Inferior parietal cortex (tissue), 1 donor: ENCODE data around the gene RNF152.
"Not testable (repeated sequence)": the region's sequence is repeated elsewhere in the genome, so short reads cannot be mapped to it uniquely, and the experiment has no call there.

Experiments used
- DNase-seq: peaks from one replicate; pipeline ENCODE4 v3.0.0-alpha.2; 2016; ENCODE audit errors: extremely low spot score

Gene RNF152

DNA sequence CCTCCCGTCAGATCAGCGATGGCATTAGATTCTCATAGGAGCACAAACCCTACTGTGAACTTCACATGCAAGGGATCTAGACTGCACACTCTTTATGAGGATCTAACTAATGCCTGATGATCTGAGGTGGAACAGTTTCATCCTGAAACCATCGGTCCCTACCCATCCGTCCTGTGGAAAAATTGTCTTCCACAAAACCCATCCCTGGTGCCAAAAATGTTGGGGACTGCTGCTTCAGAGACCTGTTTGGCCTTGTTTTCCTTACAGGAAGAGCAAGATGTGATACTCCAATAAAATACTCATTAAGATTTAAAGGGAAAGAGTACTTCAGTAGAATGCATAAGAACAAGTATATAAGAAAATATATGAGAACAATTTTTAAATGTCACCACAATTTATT is 71.1 kb downstream of the RNF152 start:
- DNase-seq: no peak

DNA sequence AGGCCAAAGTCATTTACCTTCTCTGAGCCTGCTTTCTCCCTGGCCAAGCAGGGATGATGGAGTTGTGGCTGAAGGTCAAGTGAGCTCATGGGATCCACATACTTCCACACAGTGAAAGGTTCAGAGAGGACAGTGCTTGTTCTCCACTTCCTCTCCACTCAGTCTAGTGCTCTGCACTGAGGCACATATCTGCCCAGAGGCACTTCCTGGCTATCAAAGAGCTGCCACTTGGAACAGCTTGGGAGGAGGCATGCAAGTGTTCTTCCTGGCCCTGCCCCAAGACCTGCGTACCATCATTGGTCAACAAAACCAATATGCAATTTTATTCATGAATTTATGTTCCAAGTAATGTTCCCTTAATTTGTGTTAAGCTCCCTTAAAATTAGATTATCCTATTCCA is 71.9 kb downstream of the RNF152 start:
- no peak for DNase-seq

DNA sequence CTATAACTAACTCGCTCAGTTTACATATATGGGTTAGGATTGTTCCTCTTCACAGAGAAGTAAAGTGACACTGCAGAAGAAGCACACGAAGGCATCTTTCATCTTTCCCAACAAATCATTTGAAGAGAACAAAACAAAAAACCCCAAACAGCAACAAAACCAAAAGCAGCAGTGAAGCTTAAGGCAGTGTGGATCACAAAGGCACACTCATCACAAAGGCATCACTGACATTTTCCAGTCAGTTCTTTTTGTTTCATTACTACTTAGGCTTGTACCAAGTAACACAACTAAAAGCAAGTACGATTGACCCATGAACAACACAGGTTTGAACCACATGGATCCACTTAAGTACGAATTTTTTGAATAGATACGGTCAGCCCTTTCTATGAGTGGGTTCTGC is 75.7 kb downstream of the RNF152 start:
- no peak for DNase-seq

DNA sequence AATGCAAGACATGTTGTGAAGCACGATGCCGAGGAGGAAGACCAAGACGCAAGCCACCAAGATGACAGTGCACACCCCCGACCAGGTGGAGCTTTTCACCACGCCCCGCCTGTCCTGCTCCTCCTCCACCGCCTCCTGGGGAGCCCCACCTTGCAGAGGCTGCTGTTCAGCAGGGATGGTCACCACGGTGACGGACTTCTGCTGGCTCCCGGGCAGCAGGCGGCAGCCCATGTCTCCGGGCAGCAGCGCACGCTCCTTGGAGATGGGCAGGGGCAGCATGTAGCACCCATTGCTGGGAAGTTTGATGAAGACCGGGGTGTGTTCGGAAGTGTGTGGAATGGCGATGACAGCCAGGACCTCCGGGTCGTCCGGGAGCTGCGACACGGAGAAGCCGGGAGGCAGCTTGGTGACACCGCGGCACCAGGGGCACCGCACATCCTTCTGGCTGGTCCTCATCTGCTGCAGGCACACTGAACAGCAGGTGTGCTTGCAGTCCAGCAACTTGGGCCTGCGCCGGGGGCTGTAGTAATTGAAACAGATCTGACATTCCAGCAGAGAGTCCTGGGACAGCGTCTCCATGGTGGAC is 76.8 kb downstream of the RNF152 start:
- no peak for DNase-seq

DNA sequence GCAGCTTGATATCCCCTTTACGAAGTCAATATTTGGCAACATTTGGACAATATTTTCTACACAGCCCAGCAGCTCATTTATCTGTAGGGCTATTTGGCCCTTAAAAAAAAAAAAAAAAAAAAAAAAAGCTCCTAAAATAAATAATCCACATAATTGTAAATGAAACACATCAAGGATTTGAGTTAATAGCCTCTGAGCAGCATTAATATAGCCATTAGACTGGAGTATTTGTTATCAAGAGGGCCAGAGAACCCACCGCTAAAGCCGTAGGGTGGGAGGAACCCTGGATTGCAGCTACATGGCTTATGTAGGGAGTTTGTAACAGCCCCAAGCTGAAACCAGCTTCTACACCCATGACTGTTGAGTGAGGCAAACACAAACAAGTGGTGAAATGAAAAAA is 84.5 kb downstream of the RNF152 start:
- DNase-seq: no peak

DNA sequence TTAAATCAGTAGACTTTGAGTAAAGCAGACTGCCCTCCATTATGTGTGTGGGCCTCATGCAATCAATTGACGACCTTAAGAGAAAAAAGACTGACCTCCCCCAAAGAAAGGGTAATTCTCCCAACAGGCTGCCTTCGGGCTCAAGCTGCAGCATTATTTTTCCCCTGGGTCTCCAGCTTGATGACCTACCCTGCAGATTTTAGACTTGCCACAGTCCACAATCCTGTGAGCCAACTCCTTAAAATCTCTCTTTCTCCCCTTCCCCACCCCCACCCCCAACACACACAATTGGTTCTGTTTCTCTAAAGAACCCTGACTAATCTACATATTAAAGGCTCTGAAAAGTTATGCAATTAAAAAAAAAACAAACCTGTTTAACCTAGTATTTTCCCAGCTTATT is 89.4 kb downstream of the RNF152 start:
- DNase-seq: no peak

DNA sequence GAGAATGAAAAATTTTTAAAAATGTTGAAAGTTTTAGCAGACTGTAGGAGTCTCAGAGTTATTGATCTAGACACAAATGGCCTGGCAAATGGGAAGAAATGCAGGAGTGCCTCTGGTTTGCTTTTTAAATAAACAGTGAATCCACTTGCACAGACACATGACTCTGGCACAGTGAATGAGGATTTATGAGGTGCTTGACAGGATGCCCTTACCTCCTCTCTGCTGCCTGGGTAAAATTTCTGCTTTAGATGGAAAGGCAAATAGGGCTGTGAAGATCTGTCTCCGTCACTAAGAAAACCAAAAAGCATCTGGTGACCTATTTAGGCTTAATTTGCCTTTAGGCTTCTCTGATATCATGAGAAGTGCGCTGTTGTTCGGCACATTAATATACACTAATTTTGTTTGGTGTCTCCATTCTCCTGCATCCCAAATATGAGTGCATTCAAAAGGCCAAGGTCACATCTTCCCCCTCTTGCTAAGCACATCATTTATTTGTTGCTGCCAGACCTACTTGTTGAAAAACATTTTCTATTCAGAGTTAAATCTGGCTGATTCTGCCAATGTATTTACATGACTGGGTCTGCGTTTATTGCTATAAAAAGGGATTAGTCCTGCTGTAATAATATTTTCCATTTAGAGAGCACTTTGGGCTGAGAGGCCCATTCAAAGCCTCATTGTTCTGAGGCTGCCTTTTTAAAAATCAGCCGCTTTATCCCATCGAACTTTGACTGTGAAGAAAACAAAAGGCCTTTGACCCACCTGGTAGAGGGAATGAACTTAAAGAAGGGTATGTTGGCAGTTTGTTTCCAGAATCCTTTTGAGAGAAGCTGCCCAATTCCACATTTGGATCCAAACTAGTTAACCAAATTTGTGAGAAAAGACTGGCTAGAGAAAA is 94.9 kb downstream of the RNF152 start:
- no peak for DNase-seq

DNA sequence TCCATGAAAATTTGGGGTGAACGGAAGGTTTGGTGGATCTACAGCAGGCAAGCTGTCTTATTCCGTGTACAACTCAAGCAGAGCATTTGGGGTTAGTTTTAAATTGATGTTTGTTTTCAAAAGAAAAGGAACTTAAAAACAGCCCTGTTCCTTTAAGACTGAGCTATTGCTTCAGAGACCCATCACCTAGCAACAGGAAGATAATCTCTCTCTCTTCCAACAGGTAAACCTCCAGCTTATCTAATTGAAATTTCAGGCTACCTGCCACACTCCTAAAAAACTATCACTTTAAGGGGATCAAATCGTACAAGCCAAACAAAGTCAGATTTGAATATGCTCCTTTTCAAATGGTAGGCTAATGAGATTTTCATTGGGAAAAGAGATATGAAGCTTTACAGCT is 101.8 kb downstream of the RNF152 start:
- no peak for DNase-seq

DNA sequence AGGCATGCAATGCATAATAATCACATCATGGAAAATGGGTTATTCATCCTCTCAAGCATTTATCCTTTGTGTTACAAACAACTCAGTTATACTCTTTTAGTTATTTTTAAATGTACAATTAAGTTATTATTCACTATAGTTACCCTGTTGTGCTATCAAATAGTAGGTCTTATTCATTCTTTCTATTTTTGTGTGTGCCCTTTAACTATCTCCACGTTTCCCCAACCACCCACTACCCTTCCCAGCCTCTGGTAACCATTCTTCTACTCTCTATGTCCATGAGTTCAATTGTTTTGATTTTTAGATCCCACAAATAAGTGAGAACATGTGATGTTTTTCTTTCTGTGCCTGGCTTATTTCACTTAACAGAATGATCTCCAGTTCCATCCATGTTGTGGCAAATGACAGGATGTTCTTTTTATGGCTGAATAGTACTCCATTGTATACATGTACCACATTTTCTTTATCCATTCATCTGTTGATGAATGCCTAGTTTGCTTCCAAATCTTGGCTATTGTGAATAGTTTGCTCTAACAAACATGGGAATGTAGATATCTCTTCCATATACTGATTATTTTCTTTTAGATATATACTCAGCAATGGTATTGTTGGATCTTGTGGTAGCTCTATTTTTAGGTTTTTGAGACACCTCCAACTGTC is 105.7 kb downstream of the RNF152 start:
- not testable (repeated sequence) for DNase-seq

DNA sequence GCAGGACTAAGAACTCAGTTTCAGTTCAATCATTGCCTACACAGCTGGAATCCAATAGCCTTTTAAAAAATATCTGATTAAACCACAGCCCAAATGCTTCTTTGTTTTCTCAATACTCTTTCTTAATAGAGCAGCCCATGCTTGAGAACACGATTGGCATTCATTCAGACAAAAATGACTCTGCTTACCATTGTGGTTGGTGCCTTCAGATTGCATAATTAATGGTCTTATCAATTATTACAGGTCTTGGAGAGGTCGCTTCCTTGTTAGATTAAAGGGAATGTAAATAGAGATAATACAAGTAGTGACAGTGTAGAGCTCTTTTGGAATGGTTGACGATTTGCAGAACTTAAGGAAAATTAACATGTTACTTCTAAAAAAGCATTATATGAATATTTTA is 107.2 kb downstream of the RNF152 start:
- no peak for DNase-seq

DNA sequence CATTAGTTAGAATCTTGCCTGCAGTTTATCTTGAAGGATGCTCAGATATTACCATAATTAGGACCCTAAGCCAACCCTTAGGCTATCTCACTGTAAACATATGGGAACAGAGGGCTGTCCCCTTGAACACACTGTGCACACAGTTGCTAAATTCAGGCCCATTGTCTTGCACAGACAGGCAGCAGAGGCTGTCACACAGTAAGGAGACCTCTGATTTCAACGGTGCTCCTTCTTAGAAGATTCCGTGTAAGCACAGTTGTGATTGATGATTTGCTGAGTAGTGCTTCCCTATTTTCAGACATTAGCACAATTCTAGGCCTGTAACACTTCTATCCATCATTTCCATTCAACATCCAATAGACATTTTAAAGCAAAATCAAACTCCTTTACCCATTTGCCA is 108.0 kb downstream of the RNF152 start:
- DNase-seq: no peak

DNA sequence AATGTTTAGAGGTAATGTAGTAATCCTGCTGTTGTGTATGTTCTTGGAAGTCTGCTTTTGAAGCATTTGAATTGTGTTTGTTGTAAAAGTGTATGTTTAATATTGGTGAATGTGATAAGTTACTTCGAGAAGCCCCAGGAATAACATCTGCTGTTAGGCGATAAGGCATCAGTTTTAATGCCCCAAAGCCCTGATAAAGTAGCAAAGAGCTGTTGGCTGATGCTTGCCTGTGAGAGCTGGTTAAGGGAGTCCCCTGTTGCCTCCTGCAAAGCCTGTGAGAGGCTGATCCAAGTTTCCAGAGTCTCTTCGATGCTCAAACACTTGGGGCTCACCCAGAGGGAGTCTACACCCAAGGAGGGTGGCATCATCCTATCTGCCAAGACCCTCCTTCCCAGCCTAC is 110.3 kb downstream of the RNF152 start:
- DNase-seq: no peak

DNA sequence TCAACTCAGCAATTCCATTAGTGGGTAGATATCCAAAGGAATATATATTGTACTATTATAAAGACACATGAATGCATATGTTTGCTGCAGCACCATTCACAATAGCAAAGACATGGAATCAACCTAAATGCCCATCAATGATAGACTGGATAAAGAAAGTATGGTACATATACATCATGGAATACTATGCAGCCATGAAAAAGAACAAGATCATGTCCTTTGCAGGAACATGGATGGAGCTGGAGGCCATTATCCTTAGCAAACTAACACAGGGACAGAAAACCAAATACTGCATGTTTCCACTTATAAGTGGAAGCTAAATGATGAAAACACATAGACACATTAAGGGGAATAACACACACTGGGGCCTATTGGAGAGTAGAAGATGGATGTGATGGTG is 116.6 kb downstream of the RNF152 start:
- not testable (repeated sequence) for DNase-seq

DNA sequence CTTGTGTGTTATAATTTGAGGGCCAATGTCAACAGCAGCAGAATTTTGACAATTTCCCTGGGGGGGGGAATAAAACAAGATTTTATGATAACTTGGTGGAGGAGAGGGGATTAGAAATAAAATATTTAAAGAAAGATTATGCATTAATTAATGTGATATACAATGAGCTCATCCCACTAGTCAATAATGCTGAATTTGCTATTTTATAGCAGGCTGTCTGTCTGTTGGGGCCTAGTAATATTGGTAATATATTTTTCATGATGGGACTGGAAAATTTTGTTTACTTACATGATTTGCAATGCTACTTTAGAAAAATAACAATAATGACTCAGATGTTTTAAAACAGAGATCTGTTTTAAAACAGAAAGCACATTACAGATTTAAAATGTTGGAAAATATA is 118.0 kb downstream of the RNF152 start:
- DNase-seq: no peak

DNA sequence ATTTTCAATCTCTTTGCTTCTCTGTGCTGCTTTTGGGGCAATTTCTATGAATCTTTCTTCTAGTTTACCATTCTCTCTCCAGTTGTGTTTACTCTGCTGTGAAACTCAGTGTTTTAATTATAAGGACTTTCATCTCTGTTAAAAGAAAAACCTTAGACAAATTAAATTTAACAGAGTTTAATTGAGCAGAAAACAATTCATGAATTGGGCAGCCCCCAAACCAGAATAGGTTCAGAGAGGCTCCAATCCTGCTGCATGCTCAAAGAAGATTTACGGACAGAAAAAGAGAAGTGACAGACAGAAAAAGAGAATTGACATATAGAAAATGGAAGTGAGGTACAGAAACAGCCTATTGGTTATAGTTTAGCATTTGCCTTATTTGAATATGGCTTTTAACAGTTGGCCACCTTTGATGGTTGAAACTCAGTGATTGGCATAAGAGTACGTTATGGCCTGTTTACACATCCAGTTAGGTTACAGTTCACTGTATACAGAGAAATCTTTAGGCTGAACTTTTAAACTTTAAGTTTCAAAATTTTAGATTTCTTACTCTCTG is 120.4 kb downstream of the RNF152 start:
- DNase-seq: no peak

DNA sequence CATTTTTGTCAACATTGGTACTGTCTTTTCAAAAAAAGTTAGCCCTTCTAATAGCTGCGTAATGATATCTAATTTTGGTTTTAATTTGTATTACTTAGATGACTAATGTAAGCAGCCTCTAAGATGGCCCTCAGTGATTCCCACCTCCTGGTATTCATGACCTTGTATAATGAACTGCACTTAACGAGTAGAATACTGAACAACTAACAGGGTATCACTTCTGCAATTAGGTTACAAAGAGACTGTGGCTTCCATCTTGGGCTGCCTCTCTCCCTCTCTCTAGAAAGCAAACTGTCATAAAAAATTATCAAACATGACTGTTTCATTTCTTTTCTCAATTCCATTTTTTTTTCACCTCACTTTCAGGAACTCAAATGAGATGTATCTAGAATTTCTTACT is 120.9 kb downstream of the RNF152 start:
- DNase-seq: no peak

DNA sequence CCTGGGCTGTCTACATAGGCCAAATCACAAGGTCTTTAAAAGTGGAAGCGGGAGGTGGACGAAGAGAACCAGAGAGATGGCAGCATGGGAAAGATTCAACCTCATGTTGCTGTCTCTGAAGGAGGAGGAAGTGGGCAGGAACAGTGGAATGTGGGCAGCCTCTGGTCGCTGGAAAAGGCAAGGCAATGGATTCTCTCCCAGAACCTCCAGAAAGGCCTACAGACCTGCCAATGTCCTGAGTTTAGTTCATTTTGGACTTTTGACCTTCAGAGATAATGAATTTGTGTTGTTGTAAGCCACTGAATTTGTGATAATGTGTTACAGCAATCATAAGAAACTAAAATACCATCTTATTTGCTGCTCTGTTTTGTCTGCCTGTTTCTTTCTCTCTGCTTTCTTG is 122.5 kb downstream of the RNF152 start:
- DNase-seq: no peak

DNA sequence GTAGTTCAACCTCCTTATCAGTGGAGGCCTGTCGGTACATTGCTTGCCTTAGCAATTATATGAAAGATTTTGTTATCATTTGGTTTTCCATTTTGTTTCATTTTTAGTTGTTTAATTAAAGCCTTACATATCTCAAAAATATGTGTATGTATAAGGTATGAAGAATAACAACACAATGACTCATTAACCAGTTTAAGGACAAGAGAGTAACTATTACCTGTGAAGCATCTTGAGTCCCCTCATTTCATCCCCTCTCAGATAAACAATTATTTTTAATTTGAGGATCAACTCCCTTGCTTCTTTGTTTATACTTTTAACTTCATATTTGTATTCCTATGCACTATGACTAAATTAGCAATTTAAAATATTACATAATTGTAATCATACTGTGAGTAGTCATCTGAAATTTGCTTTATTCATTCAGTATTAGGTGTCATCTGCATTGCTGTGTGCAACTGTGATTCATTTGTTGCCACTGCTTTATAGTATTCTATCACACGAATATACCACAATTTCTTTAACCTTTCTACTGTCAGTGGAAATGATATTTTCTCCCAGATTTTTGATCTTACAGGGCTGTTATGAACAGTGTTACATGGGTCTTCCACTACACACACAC is 126.4 kb downstream of the RNF152 start:
- no peak for DNase-seq

DNA sequence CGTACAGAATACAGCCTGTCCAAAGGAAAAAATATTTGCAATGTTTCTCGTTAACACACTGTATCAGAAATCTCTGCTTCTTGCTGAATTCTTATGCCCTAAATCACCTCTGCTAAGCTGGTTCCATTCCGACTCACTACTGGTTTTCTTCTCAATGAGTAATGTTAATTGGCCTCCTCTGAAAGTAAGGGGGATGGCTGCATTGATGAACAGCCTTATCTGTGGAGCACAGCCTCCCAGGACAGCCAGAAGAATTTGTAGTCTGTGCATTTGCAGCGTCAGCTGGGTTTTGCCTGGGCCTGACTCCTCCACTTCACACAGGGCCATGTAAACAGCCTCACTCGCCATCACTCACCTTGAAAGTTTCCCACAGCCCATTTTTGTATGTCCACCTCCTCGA is 127.7 kb downstream of the RNF152 start:
- DNase-seq: no peak

DNA sequence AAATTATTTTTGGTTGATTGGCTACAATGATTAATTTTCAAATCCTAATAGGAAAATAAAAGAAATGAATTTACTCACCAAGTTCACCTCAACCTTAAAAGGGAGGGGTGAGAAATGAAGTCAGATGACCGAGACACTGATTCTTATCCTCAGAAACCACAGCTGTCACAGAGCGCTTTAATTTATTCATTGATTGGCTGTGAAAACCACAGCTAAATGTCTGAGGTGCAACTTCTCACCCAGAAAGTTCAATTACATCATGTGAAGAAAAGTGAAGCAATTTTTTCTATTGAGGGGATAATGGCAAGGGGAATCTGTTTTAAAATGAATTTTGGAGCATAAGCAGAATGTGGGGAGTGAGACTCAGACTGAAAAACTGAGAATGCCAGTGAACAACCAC is 128.4 kb downstream of the RNF152 start:
- DNase-seq: no peak

DNA sequence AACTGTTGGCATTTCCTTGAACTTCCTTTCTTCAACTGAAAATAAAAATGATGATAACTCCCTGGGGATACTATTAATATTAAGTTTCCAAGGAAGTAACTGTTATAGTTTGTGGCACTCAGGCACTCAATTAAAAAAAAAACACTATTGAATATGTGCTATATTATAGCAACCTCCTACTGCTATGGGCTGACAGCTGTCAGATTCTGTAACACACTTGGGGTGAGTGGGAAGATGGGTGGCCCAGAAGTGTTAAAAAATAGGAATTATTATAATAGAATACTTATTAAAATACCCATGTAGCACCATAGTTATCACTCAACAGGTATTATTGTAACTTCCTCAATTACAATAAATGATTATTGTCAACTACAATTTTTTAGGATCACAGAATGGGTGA is 130.9 kb downstream of the RNF152 start:
- no peak for DNase-seq
